Natural killer cell (primary cell): ENCODE results near the gene PNMA8C. TPM values are rescaled to one million over a fixed set of nuclear protein-coding genes. Genes with fewer than 3 reads are reported as not detected.

Experiments used
- ATAC-seq, 3 donors: fragments of 150-1000 bp in 2 of 3; fragments of 200-7000 bp in 1 of 3; cut with Tn5 transposase; 1 replicate in 1 of 3; 2 replicates in 2 of 3; pipeline ENCODE4 v1.10.0; 2021; ENCODE audit warnings: mild to moderate bottlenecking in 2 of 3, moderate library complexity in 2 of 3
- DNase-seq, 2 donors: peaks; one replicate each; pipeline versions ENCODE4 v3.0.0 to v3.0.0-alpha.2; 2013 to 2021; ENCODE audit warnings: mixed read lengths in 1 of 2
- H3K27ac ChIP-seq: one replicate; pipeline ENCODE4 v1.5.1; 2013; ENCODE audit warnings: mild to moderate bottlenecking, low read length
- H3K27me3 ChIP-seq: one replicate; pipeline ENCODE4 v1.6.1; 2013; ENCODE audit warnings: low read length; ENCODE audit not compliant: control insufficient read depth, insufficient read depth
- H3K36me3 ChIP-seq: one replicate; pipeline ENCODE4 v1.6.1; 2013; ENCODE audit warnings: low read length; ENCODE audit not compliant: control insufficient read depth, insufficient read depth
- H3K4me1 ChIP-seq: one replicate; pipeline ENCODE4 v1.6.1; 2013; ENCODE audit warnings: low read length; ENCODE audit not compliant: control insufficient read depth, insufficient read depth
- H3K4me3 ChIP-seq: one replicate; pipeline ENCODE4 v1.5.1; 2013; ENCODE audit warnings: low read length
- H3K9me3 ChIP-seq: one replicate; pipeline ENCODE4 v1.6.1; 2013; ENCODE audit warnings: low read length; ENCODE audit not compliant: control insufficient read depth, insufficient read depth
- H3K27ac Mint-ChIP-seq, 2 donors: one replicate each; pipeline ENCODE4 v1.8.0; 2022; ENCODE audit warnings: mild to moderate bottlenecking in 2 of 2, mixed read lengths in 2 of 2, moderate library complexity in 1 of 2
- H3K27me3 Mint-ChIP-seq, 2 donors: one replicate each; pipeline ENCODE4 v1.8.0; 2022; ENCODE audit warnings: low read depth in 2 of 2, mixed read lengths in 2 of 2
- H3K36me3 Mint-ChIP-seq: one replicate; pipeline ENCODE4 v1.8.0; 2022; ENCODE audit warnings: mixed read lengths
- H3K4me1 Mint-ChIP-seq, 2 donors: one replicate each; pipeline ENCODE4 v1.8.0; 2022; ENCODE audit warnings: mixed read lengths in 2 of 2
- H3K4me3 Mint-ChIP-seq: one replicate; pipeline ENCODE4 v1.8.0; 2022; ENCODE audit warnings: mild to moderate bottlenecking, moderate library complexity, mixed read lengths
- H3K9me3 Mint-ChIP-seq, 2 donors: one replicate each; pipeline ENCODE4 v1.8.0; 2022; ENCODE audit warnings: mixed read lengths in 2 of 2
- WGBS: methylation state at CpG from one replicate; pipeline ENCODE4 v1.1.7; 2013; ENCODE audit warnings: missing lambda C conversion rate; ENCODE audit not compliant: insufficient coverage; 5-methylcytosine and 5-hydroxymethylcytosine counted together
- intact Hi-C: fragments of 100-400 bp; cut with micrococcal nuclease; formaldehyde crosslinking; loops from one replicate; pipeline ENCODE4 v1.14.2; 2022
- total RNA-seq, 4 donors: library from RNA; stranded (reverse); fragments of 120-200 nt in 1 of 4; gene quantifications; one replicate each; pipeline versions ENCODE4 v1.2.3 to v1.2.4, GENCODE V29; 2013 to 2022
- TF ChIP-seq, protein P1 (sequence below): fragments of 200-600 bp; IDR thresholded peaks from one replicate; pipeline ENCODE4 v1.8.0; 2022; ENCODE audit warnings: antibody characterized with exemption

The PNMA8C gene
- total RNA-seq, 3 donors from 2014 or later (not counting 1 experiment from before 2014, with no cell fraction given) = 0.55 to 1.2 (median 0.87) TPM

DNA sequence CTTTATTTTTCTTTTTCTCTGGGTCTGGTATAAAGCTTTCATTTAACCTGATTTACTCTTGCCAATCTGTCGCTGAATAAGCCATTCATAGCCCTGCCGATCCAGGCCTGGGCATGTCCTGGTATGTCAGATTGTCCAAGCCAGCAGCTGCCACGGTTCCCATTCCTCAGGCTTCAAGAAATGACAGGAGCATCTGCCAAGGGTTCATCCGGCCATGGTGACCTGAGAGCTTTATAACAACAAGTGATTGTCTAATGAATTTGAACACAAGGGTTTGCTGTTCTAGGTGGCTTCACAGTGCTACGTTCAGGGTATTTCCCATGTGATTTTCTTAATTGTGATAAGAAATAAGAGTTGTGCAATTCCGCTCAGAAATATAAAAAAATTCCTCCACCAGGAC, 22.6 kb upstream of the PNMA8C start:
- Histone ChIP-seq H3K36me3 (no peaks in the 10 kb centered on the region), H3K27me3 (peaks cover 2% of the 10 kb centered on the region), H3K9me3 (no peaks in the 10 kb centered on the region), H3K4me3 (no peak overlapping the region), H3K4me1 (no peaks in the 10 kb centered on the region), H3K27ac (no peak overlapping the region)
- Mint-ChIP-seq H3K9me3 (peaks cover 0 to 4% of the 10 kb centered on the region in 2 donors), H3K36me3 (no peaks in the 10 kb centered on the region), H3K4me1 (no peaks in the 10 kb centered on the region), H3K27ac (no peak overlapping the region), H3K4me3 (no peak overlapping the region), H3K27me3 (peaks cover 10 to 13% of the 10 kb centered on the region in 2 donors)
- TF ChIP-seq, protein P1, sequence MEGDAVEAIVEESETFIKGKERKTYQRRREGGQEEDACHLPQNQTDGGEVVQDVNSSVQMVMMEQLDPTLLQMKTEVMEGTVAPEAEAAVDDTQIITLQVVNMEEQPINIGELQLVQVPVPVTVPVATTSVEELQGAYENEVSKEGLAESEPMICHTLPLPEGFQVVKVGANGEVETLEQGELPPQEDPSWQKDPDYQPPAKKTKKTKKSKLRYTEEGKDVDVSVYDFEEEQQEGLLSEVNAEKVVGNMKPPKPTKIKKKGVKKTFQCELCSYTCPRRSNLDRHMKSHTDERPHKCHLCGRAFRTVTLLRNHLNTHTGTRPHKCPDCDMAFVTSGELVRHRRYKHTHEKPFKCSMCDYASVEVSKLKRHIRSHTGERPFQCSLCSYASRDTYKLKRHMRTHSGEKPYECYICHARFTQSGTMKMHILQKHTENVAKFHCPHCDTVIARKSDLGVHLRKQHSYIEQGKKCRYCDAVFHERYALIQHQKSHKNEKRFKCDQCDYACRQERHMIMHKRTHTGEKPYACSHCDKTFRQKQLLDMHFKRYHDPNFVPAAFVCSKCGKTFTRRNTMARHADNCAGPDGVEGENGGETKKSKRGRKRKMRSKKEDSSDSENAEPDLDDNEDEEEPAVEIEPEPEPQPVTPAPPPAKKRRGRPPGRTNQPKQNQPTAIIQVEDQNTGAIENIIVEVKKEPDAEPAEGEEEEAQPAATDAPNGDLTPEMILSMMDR = no peak
- WGBS = 85% methylated on average over 5 of the region's 6 CpGs
- intact Hi-C loops = no loop called here
- no peak for ATAC-seq
- no peak for DNase-seq

DNA sequence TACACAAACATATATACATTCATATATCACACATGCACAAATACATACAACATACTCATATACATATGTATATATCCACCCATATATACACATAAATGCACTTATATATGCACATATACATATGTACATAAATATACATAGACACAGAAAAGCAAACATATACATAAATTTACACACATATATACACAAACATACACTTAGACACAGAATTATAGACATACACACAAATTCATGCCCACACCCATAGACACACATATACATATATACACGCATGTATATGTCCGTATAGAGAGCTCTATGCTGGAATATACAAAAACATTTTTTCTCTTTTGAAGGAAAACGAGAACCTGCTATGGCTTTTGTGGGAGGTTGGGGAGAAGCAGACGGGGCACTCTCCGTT, 22.0 kb upstream of the PNMA8C start:
- no peak overlapping the region for H3K4me3 Mint-ChIP-seq
- no peak overlapping the region for H3K27ac Mint-ChIP-seq
- Histone ChIP-seq H3K4me1 (no peaks in the 10 kb centered on the region), H3K27me3 (peaks cover 2% of the 10 kb centered on the region), H3K36me3 (no peaks in the 10 kb centered on the region), H3K4me3 (no peak overlapping the region), H3K27ac (no peak overlapping the region), H3K9me3 (no peaks in the 10 kb centered on the region)
- TF ChIP-seq, protein P1 = no peak
- H3K4me1 Mint-ChIP-seq = no peaks in the 10 kb centered on the region
- H3K9me3 Mint-ChIP-seq = peaks cover 0 to 4% of the 10 kb centered on the region in 2 donors
- intact Hi-C loops = no loop called here
- H3K36me3 Mint-ChIP-seq = no peaks in the 10 kb centered on the region
- 83% methylated on average over 5 of the region's 5 CpGs for WGBS
- DNase-seq (no peak), ATAC-seq (no peak)
- peaks cover 7 to 19% of the 10 kb centered on the region in 2 donors for H3K27me3 Mint-ChIP-seq

DNA sequence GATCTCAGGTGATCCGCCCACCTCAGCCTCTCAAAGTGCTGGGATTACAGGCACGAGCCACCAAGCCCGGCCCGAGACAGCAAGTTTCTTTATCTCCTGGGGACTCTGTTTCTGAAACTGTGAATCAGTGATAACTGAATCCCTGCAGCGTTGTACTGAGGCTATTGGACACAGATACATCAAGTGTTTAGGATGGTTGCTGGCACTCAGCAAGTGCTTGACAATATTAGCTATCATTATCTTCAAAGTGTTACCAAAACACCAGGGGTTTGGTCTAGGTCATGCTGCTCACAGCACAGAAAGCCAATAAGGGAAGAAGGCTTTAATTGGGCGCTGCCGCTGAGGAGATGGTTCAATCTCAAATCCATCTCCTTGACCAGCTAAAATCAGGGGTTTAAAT, 20.5 kb upstream of the PNMA8C start:
- Mint-ChIP-seq H3K27me3 (peaks cover 0 to 19% of the 10 kb centered on the region in 2 donors), H3K36me3 (no peaks in the 10 kb centered on the region), H3K27ac (no peak overlapping the region), H3K4me3 (no peak overlapping the region), H3K9me3 (peaks cover 0 to 4% of the 10 kb centered on the region in 2 donors), H3K4me1 (no peaks in the 10 kb centered on the region)
- Histone ChIP-seq H3K4me3 (no peak overlapping the region), H3K4me1 (no peaks in the 10 kb centered on the region), H3K9me3 (no peaks in the 10 kb centered on the region), H3K27ac (no peak overlapping the region), H3K27me3 (peaks cover 2% of the 10 kb centered on the region), H3K36me3 (no peaks in the 10 kb centered on the region)
- TF ChIP-seq, protein P1 = no peak
- WGBS = 67% methylated on average over 7 of the region's 7 CpGs
- intact Hi-C loops = no loop called here
- DNase-seq = no peak
- ATAC-seq = no peak

DNA sequence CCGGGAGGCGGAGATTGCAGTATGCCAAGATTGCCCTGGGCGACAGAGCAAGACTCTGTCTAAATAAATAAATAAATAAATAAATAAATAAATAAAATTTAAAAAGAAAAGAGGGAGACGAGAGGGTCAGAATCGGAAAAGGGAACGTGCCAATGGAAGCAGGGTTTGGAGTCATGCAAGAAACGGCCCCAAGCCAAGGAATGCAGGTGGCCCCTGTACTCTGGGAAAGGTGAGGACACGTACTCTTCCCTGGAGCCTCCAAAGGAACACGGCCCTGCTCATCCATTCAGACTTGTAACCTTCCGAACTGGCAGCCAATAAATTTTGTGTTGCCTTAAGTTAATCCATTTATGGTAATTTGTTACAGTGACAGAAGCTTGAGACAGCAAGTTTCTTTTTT, 19.9 kb upstream of the PNMA8C start:
- TF ChIP-seq, protein P1 = no peak
- Mint-ChIP-seq H3K4me1 (no peaks in the 10 kb centered on the region), H3K9me3 (peaks cover 0 to 4% of the 10 kb centered on the region in 2 donors), H3K27ac (no peak overlapping the region), H3K27me3 (peaks cover 0 to 19% of the 10 kb centered on the region in 2 donors), H3K4me3 (no peak overlapping the region), H3K36me3 (no peaks in the 10 kb centered on the region)
- H3K27me3 ChIP-seq = peaks cover 2% of the 10 kb centered on the region
- DNase-seq (no peak), ATAC-seq (no peak)
- H3K36me3 ChIP-seq = no peaks in the 10 kb centered on the region
- no peaks in the 10 kb centered on the region for H3K9me3 ChIP-seq
- intact Hi-C loops = no loop called here
- H3K4me1 ChIP-seq = no peaks in the 10 kb centered on the region
- WGBS = 90% methylated on average over 7 of the region's 10 CpGs
- no peak overlapping the region for H3K4me3 ChIP-seq
- no peak overlapping the region for H3K27ac ChIP-seq
